ENCODE measurements around the gene CSRNP2. TPM values are rescaled to one million over a fixed set of nuclear protein-coding genes. Genes with fewer than 3 reads are reported as not detected.

CSRNP2 gene
- total and polyA plus RNA-seq, 2 of the 13 experiments (the other 11 are each of a cell fraction or from before 2014, with no cell fraction given): 4.8 to 7.3 TPM

GRCh38 chr12:51081421-51081820 is 2.0 kb downstream of the CSRNP2 start (continued):
- TF ChIP-seq ZBTB40 (IDR thresholded peaks at IDR 0.05) (no peak), ZBTB40 (CRISPR knock-in tag; IDR thresholded peaks at IDR 0.05) (no peak), TBP (CRISPR knock-in tag; IDR thresholded peaks at IDR 0.05) (no peak), ARHGAP35 (CRISPR knock-in tag; IDR thresholded peaks at IDR 0.05; ENCODE audit: borderline replicate concordance) (no peak), ARID2 (CRISPR knock-in tag; IDR thresholded peaks at IDR 0.05; ENCODE audit: borderline replicate concordance) (no peak), ZNF83 (CRISPR knock-in tag; IDR thresholded peaks at IDR 0.05; ENCODE audit: borderline replicate concordance) (no peak), ZNF3 (CRISPR knock-in tag; IDR thresholded peaks at IDR 0.05) (no peak), RBM39 (IDR thresholded peaks at IDR 0.05; ENCODE audit: low read depth, low read length, poor library complexity, severe bottlenecking) (no peak)

Data from HepG2 (cell line).